DLD1 (cell line): Measurements from ENCODE around the gene NBPF26.
"Not testable (repeated sequence)": the region's sequence is repeated elsewhere in the genome, so short reads cannot be mapped to it uniquely, and the experiment has no call there.

Source experiments
- in situ Hi-C: cut with HindIII; loops from 2 replicates; pipeline ENCODE4 v1.10.0; 2017; ENCODE audit warnings: low sequenced_read_pairs

Gene NBPF26

DNA sequence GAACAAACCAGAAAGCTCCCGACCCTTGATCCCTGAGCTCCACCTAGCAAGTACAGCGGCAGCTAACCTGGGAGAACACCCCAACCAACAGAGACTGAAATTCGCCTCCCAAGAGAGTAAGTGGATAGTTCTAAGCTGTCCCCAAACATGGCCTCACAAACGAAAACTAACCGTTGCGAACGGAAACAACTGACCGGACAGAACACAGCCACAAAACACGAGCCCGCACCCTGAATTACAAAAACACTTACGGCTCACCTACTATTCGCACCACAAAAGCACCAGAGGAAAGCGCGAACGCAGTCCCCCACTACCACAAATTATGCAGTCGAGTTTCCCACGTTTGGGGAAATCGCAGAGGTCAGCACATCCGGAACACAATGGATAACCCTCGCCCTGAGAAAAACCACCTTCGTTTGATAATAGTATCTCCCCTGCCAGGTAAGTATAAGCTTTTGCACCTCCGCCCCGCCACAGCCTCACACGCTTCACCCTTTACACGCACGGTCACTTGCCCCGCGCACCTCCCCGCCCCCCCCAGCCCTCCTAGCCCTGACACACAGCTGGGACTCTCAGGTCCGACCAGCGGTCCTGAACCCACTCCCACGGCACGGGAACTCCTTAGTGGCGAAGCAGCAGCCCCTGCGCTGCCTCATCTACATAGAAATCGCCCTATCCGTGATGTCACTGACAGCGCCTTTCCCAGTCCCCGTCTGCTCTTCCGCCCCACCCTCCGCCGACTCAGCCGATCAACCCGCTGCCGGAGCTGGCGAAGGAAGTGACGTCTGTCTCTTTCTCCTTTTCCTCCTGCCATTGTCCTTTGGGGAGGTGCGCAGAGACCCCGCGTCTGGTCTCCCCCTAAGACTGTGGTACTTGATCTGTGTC lies 127.0 kb downstream of the NBPF26 start:
- in situ Hi-C loops: not testable (repeated sequence)

DNA sequence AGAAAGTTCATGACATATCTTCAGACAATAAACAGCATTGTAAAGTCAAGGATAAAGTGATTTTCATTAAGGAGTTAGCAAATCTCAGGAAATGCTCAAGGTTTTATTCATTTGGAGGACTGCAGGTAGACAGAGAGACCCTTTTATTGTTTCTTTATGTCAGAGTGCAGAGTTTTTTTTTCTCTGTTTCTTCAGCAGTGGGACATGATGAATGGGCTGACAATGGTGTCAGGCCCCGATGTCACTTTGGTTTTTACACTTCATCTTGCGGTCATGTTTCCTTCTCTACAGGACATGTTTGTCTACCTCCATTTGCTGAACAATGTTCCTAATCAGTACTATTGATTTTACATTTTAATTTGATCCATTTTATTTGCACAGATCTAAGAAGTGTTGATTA lies 134.4 kb downstream of the NBPF26 start:
- in situ Hi-C loops: not testable (repeated sequence)

DNA sequence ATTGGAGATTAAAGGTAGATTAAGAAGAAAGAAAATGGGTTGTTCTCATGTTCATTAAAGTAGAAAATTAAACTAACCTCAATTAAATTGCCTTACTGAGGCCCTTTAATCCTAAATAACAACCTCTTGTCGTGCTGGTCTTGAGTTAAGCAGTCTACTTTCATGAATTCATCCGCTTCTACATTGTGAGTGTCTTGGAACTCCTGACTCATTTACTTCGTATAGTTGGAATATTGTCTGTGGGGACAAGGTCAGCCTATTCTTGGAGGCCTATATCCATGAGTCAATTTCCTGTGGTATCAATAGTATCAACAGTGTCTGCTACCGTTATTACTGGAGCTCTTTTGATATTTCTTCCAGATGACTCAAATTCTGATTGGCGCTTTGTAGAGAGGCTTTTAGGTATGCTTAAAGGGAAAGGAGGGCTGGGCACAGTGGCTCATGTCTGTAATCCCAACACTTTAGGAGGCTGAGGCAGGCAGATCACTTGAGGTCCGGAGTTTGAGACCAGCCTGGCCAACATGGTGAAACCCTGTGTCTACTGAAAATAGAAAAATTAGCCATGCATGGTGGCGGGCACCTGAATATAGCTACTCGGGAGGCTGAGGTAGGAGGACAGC lies 136.0 kb downstream of the NBPF26 start:
- in situ Hi-C loops: not testable (repeated sequence)

DNA sequence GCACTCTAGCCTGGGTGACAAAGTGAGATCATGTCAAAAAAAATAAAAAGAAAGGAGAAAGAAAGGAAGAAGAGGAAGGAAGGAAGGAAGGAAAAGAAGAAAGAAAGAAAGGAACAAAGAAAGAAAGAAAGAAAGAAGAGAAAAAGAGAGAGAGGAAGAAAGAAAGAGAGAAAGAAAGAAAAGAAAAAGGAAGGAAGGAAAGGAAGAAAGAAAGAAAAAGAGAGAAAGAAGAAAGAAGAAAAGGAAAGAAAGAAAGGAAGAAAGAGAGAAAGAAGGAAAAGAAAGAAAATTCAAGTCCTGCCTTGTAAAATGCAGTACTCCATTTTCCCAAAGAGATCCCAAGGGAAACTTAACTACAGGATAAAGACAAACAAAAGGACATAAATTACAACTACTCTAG lies 154.5 kb downstream of the NBPF26 start:
- in situ Hi-C loops: not testable (repeated sequence)

GRCh38 chr1:120880056-120880455 lies 156.3 kb downstream of the NBPF26 start:
- in situ Hi-C loops: not testable (repeated sequence)

DNA sequence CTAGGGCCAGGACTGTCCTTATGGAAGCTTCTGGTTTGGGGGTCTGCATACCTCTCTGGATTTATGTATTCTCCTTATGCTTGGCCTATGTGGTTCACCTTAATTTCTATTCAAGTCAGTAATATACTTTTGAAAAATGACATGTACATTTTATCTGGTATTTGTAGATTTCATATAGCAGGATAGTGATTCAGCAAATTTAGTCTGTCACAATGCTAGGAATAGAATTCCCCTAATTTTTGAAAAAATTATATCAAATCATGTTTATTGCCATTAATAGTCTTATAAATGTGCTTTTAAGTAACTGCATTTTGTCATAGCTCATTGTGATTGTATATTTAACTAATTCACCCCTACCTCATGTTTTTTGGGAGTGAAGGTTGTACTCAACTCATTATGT lies 158.2 kb downstream of the NBPF26 start:
- in situ Hi-C loops: not testable (repeated sequence)
